T-helper 2 cell treated with Interferon-gamma antibody and Interleukin-4, amounts not matched to agents 100 ng/mL and 5 ng/mL, for 36 hours (primary cell): ENCODE data around the gene MVD. TPM values are rescaled to one million over a fixed set of nuclear protein-coding genes. Genes with fewer than 3 reads are reported as not detected.

Experiments used
- intact Hi-C: fragments of 100-400 bp; cut with micrococcal nuclease; formaldehyde crosslinking; loops from one replicate; pipeline ENCODE4 v1.15.1; 2023
- total RNA-seq: library from RNA; stranded (reverse); gene quantifications from 2 replicates; pipeline ENCODE4 v1.2.3, GENCODE V29; 2022

Gene MVD
- total RNA-seq, 1 donor from 2014 or later = 65.6 TPM

DNA sequence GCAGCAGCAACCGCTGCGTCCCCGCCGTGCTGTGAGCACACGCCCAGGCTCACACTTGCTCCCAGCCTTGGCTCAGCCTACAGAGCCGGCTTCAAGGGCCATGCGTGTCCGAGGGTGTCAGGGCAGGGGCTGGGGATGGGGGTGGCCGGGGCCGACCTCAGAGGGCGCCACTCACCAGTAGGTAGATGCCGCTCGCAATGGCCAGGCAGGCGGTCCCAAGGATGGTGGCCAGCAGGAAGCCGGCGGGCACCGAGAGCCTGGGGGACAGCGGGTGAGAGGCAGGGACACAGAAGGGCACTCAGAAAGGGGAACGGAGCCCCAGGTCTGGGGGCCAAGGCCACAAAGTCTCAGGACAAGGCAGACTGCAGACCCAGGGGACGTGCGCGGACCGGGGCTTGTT lies 16.9 kb downstream of the MVD start:
- intact Hi-C loops = no loop called here

DNA sequence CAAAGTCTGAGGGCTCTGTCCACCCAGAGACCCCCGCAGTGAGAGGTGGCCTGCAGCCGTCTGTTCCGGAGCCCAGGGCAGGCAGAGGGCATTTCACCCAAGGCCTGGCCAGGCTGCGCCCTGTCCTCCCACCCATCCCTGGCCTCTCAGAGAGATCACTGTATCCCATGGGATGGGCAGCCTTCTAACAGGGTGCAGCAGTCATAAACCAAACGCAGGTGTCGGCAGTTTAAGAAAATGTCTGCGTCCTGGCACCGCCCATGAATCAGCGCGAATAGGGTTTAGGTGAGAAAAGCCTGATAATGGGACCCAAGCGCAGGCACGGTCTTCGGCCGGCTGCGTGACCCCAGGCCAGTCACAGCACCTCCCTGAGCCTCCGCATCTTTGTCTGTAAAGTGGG lies 17.4 kb downstream of the MVD start:
- intact Hi-C loops = no loop called here

DNA sequence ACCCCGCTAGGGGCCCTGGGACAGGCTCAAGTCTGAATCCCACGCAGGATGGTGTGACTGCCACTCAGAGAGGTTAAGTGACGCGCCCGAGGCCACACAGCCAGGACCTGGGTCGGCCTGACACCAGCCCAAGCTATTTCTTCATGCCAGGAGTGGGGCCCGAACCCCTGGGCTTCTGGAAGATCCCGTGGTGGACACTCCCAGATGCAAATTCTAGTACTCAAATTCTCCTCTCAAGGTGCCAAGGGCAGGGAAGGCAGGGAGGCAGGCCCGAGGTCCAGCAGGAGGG lies 19.3 kb downstream of the MVD start:
- intact Hi-C loops = no loop called here

DNA sequence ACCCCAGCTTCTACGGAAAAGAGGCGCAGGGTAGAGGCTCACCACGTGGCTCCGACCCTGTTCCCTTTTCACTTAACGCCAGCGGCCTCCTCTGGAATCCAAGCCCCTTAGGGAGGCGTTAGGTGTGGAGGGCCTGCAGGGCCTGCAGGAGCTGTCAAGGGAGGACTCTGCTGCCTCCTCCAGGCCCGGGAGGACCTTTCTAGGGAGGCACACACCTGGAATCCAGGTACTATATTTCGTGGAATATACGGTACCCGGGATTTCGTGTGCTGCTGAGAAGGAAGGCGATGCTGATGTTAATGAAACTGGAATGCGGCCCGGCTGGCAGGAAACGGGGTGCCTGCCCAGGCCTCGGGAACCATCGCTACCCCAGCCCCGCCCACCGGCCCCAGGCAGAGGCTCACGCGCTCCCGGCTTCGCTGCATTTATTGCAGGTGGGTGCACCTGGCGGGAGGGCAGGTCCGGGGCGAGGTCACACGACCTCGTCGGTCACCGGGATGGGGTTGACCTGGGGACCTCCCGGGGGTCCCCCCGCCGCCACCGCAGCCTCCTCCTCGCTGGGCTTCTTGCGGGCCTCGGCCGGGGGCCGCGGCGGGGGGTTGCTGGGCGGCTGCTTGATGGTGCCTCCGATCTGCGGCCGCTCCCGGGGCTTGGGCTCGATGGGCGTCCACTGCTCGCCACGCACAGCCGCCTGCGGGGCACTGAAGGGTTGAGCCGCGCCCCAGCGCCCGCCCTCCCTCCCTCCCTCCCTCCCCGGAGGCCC lies 19.8 kb downstream of the MVD start:
- intact Hi-C loops = no loop called here

- intact Hi-C loops = no loop called here
Measured at GRCh38 chr16:88640498-88641247, 22.2 kb downstream of the MVD start.

- intact Hi-C loops = no loop called here
Measured at GRCh38 chr16:88640039-88640495, 22.8 kb downstream of the MVD start.

GRCh38 chr16:88639231-88640038 lies 23.5 kb downstream of the MVD start:
- intact Hi-C loops = no loop called here

DNA sequence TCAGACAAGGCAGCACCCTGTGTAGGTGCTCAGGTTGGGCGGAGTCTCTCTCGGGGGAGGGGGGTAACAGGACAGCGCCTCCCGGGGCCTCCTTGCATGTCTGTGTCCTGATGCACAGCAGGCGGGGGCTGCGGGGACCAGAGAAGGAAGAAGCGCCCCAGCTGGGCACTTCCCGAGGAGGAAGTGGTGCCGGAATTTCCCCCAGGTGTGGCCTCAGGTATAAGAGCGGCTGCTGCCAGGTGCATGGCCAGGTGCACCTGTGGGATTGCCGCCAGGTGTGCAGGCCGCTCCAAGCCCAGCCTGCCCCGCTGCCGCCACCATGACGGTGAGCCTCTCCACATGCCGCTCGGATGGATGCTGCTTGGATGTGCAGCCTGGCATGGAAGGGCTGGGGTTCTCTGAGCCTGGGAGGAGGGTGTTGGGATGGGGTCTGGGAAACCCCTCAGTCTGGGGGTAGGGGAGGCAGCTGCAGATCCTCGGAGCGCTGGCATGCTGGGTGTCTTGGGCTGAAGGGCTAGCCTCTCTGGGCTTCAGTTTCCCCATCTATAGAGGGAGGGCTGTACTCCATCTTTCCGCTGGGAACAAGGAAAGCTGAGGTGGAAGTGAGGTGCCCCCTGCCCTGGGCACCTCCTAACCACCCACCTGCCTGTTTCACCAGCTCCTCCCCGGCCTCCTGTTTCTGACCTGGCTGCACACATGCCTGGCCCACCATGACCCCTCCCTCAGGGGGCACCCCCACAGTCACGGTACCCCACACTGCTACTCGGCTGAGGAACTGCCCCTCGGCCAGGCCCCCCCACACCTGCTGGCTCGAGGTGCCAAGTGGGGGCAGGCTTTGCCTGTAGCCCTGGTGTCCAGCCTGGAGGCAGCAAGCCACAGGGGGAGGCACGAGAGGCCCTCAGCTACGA lies 24.3 kb downstream of the MVD start, which contains the start of gene IL17C:
IL17C (plus strand) TSS at position 250 of the 908 bp plus-strand sequence; CDS start at position 320, 70 bp downstream.
- intact Hi-C loops = no loop called here

- intact Hi-C loops = no loop called here
Measured at GRCh38 chr16:88636488-88637265, 26.2 kb downstream of the MVD start.

DNA sequence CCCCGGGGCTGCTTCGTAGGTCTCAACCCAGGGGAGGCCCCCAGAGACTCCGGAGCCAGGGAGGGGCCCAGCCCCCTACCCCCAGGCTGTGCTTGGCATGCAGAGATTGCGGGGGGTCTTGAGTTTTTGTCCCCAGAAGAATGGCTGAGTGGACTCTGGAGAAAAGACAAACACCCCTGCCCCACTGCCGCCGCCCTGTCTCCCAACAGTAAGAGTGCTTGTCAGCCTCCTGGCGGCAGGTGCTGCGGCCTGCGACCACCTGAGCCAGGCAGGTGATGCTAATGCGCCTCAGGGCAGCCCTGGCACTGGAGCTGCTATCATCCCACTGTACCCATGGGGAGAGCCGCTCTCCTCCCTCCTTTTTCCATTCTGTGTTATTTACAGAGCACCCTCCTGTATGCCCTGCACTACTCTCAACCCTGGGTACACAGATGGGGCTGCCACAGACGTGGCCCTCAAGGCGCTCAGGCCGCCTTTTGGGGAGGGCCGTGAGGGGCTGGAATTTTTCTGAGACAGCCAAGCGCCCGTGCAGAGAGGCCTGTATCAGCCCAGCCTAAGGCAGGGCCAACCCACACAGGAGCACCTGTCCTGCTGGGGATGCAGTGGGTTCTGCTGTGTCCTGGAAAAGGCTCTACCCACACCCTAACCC lies 27.1 kb downstream of the MVD start:
- intact Hi-C loops = loop anchor here (2.0 kb wide), 1 partner anchor 15 kb away; the partner anchor contains the start of gene CYBA

DNA sequence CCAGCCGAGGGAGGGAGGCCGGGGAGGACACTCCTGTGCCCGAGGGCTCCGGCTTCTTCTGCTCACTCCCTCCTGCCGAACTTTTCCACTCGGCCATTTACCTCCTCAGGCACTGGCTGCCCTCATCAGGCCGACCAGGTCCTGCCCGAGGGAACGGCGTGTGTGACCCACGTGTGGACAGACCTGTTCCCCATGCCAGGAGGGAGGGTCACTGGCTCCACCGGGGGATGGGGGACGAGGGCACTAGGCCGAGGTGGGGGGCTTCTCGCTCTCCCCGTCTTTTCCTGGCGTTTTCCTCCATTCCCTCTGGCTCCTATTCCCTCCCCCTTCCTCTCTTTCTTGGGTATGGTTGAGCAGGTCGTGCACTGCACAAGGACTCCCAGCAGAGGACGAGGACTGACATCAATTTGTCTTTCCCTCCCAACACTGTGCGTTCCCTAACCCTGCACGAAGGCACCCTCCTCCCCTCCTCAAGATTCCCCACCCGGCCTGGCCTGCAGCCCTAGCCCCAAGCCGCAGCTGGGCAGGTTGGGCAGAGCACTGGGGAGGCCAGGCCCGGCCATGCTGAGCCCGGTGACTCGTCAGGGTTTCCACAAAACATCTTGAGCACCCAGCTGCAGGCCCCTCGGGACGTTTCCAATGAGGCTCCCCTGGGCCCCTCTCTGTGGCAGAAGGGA lies 27.8 kb downstream of the MVD start:
- intact Hi-C loops = loop anchor here (2.0 kb wide), 1 partner anchor 16 kb away; the partner anchor contains the start of gene CYBA

GRCh38 chr16:88634141-88634993 lies 28.5 kb downstream of the MVD start:
- intact Hi-C loops = loop anchor here (2.0 kb wide), 1 partner anchor 16 kb away; the partner anchor contains the start of gene CYBA

DNA sequence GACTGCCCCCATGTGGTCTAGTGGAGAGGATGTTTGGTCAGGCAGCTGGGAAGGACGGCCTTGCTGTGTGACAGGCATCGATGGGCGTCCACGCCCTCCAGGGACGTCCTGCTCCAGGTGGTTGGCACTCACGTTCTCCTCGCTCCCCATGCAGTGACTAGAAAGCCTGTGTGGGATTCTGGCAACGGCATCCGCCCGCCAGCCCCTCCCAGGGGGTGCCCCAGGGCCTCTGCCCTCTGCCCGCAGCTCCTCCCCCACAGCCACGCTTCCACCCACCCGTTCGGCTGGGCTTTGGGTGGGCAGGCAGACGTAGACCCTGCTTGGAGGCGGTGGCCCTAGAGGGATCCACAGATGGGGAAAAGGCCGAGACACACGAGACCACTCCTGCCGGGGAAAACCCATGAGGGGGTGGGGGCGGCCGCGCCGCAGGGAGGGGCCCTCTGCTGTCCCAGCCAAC lies 29.2 kb downstream of the MVD start:
- intact Hi-C loops = loop anchor here (2.0 kb wide), 1 partner anchor 17 kb away; the partner anchor contains the start of gene CYBA

- intact Hi-C loops = no loop called here
Measured at GRCh38 chr16:88632587-88632930, 30.3 kb downstream of the MVD start.

GRCh38 chr16:88631920-88632586 lies 30.8 kb downstream of the MVD start:
- intact Hi-C loops = no loop called here

DNA sequence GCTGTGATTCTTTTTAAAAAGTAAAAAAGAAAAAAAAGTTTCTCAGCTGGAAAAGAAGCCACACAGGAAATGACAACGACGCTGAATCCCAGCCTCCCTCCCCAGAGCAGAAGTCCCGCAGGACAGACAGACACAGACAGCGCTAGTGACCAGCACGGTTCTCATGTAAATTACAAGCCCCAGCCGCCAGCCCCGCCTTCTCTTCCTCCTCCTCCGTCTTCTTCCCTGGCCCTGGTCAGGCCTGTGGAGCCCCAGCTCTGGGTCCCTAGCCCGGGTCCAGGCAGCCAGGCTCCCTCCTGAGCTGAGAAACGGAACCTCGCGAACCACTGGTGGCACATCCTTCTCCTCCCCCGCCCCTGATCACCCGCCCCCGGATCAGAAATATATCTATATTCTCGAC lies 31.5 kb downstream of the MVD start:
- intact Hi-C loops = no loop called here

GRCh38 chr16:88630941-88631340 lies 31.9 kb downstream of the MVD start:
- intact Hi-C loops = no loop called here
